Activated T-cell treated with anti-CD3 and anti-CD28 coated beads, Interleukin-2, amount 50 U/mL, for 72 hours (primary cell): ENCODE measurements around the gene BNIPL. TPM values are rescaled to one million over a fixed set of nuclear protein-coding genes. Genes with fewer than 3 reads are reported as not detected.

ENCODE experiments used
- ATAC-seq, 2 donors: fragments of 150-1000 bp; cut with Tn5 transposase; replicated peaks in 1 of 2; 2 replicates each; pipeline ENCODE4 v1.10.0; 2021; ENCODE audit warnings: moderate library complexity in 2 of 2, mild to moderate bottlenecking in 1 of 2
- DNase-seq, 2 donors: peaks; one replicate each; pipeline ENCODE4 v3.0.0; 2021 to 2022; ENCODE audit warnings: mixed read lengths in 1 of 2
- H3K27ac Mint-ChIP-seq: one replicate; pipeline ENCODE4 v1.8.0; 2022; ENCODE audit warnings: mild to moderate bottlenecking, moderate library complexity, mixed read lengths
- H3K27me3 Mint-ChIP-seq: one replicate; pipeline ENCODE4 v1.8.0; 2022; ENCODE audit warnings: low read depth, mixed read lengths
- H3K36me3 Mint-ChIP-seq, 2 donors: one replicate each; pipeline ENCODE4 v1.8.0; 2022; ENCODE audit warnings: mixed read lengths in 2 of 2, mild to moderate bottlenecking in 1 of 2; ENCODE audit not compliant: insufficient read depth in 2 of 2
- H3K4me1 Mint-ChIP-seq: one replicate; pipeline ENCODE4 v1.8.0; 2022; ENCODE audit warnings: low read depth, mixed read lengths
- H3K4me3 Mint-ChIP-seq, 2 donors: one replicate each; pipeline ENCODE4 v1.8.0; 2022; ENCODE audit warnings: mild to moderate bottlenecking in 2 of 2, mixed read lengths in 2 of 2, moderate library complexity in 2 of 2
- H3K9me3 Mint-ChIP-seq, 2 donors: one replicate each; pipeline ENCODE4 v1.8.0; 2022; ENCODE audit warnings: mixed read lengths in 2 of 2
- total RNA-seq, 2 donors: library from RNA; stranded (reverse); gene quantifications; one replicate each; pipeline ENCODE4 v1.2.3, GENCODE V29; 2022

The BNIPL gene
- total RNA-seq, 2 donors from 2014 or later, result 2.8 to 5.3 TPM

GRCh38 chr1:151013518-151013917 is 22.9 kb upstream of the BNIPL start:
- Mint-ChIP-seq H3K9me3 (no peaks in the 10 kb centered on the region), H3K27me3 (no peaks in the 10 kb centered on the region), H3K4me1 (peaks cover 35% of the 10 kb centered on the region), H3K27ac (no peak overlapping the region), H3K4me3 (no peak overlapping the region), H3K36me3 (peaks cover under 1 to 5% of the 10 kb centered on the region in 2 donors)
- no peak for DNase-seq
- no peak for ATAC-seq

DNA sequence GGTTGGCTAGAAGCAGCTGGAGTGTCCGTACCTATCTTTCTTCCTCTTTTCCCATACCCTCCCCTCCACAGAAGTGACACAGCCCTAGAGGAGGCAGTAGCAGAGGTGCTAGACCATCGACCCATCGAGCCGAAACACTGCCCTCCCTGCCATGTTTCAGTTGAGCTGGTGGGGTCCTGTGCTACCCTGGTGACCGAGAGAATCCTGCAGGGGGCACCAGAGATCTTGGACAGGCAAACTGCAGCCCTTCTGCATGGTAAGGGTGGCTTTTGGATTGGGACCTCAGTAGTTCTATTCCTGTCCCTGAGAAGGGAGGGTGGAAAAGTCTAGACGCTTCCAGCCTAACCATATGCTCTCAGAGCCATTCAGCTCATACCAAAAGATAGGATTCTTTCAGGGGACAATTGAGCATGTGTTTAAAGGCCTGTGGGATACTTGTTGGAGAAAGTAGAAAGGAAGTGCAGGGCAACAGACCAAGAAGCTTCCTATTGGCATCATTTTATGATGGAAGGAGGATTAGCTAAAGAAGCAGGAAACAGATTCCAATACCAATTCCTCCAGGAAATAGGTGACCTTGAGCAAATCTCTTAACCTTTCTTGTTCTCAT is 11.7 kb upstream of the BNIPL start:
- Mint-ChIP-seq H3K36me3 (peaks cover 2 to 4% of the 10 kb centered on the region in 2 donors), H3K9me3 (no peaks in the 10 kb centered on the region), H3K27me3 (no peaks in the 10 kb centered on the region), H3K4me1 (peaks cover 6% of the 10 kb centered on the region), H3K4me3 (peak overlapping the region; percentile 40 to 56), H3K27ac (no peak overlapping the region)
- ATAC-seq (peak; percentile 96 to 99), DNase-seq (peak; percentile 86 to 87)

GRCh38 chr1:151026460-151026859 is 9.9 kb upstream of the BNIPL start:
- H3K27ac Mint-ChIP-seq, result no peak overlapping the region
- H3K27me3 Mint-ChIP-seq, result no peaks in the 10 kb centered on the region
- H3K4me1 Mint-ChIP-seq, result peaks cover 6% of the 10 kb centered on the region
- peaks cover 2 to 6% of the 10 kb centered on the region in 2 donors for H3K36me3 Mint-ChIP-seq
- no peak for DNase-seq
- H3K9me3 Mint-ChIP-seq, result no peaks in the 10 kb centered on the region
- no peak overlapping the region for H3K4me3 Mint-ChIP-seq
- no peak for ATAC-seq

DNA sequence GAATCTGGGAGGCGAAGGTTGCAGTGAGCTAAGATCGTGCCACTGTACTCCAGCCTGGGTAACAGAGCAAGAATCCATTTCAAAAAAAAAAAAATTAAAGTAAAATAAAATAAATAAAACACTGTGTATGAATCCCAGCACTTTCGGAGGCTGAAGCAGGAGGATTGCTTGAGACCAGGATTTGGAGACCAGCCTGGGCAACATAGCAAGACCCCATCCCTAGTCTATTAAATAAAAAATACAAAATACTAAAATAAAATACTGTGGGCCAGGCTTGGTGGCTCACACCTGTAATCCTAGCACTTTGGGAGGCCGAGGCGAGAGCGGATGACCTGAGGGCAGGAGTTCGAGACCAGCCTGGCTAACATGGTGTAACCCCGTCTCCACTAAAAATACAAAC is 4.2 kb upstream of the BNIPL start:
- DNase-seq (no peak), ATAC-seq (no peak)
- Mint-ChIP-seq H3K9me3 (no peaks in the 10 kb centered on the region), H3K4me1 (no peaks in the 10 kb centered on the region), H3K36me3 (peaks cover 0 to 10% of the 10 kb centered on the region in 2 donors), H3K27ac (no peak overlapping the region), H3K4me3 (no peak overlapping the region), H3K27me3 (no peaks in the 10 kb centered on the region)

- no peaks in the 10 kb centered on the region for H3K9me3 Mint-ChIP-seq
- no peaks in the 10 kb centered on the region for H3K27me3 Mint-ChIP-seq
- DNase-seq (no peak), ATAC-seq (no peak)
- H3K4me1 Mint-ChIP-seq, result no peaks in the 10 kb centered on the region
- peak overlapping the region; percentile 34 for H3K27ac Mint-ChIP-seq
- H3K36me3 Mint-ChIP-seq, result peaks cover 0 to 10% of the 10 kb centered on the region in 2 donors
- H3K4me3 Mint-ChIP-seq, result no peak overlapping the region
Observed at GRCh38 chr1:151035167-151035566, 1.2 kb upstream of the BNIPL start.

DNA sequence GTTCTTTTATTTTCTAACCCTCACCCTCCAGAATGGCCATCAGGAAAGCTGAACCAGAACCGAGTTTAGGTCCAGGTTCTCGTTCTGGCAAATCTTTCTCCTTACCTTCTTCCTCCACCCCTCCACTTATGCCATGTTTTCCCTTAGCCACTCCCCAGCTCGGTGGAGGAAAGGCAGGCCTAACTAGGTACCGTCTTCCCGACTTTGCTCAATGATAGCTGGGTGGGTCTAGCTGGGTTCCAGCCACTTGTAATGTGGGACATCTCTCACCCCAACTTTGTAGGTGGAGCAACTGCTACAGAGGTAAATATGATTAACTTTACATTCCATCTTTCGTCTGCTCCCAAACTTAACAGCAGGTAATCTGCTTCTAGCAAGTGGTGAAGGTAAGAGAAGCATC is 646 bp downstream of the BNIPL start:
- no peak overlapping the region for H3K27ac Mint-ChIP-seq
- H3K36me3 Mint-ChIP-seq, result peaks cover 0 to 5% of the 10 kb centered on the region in 2 donors
- ATAC-seq (no peak), DNase-seq (no peak)
- no peak overlapping the region for H3K4me3 Mint-ChIP-seq
- H3K4me1 Mint-ChIP-seq, result no peaks in the 10 kb centered on the region
- H3K27me3 Mint-ChIP-seq, result no peaks in the 10 kb centered on the region
- H3K9me3 Mint-ChIP-seq, result no peaks in the 10 kb centered on the region

- Mint-ChIP-seq H3K9me3 (no peaks in the 10 kb centered on the region), H3K4me3 (no peak overlapping the region), H3K27me3 (no peaks in the 10 kb centered on the region), H3K36me3 (peaks cover 0 to 1% of the 10 kb centered on the region in 2 donors), H3K27ac (no peak overlapping the region), H3K4me1 (no peaks in the 10 kb centered on the region)
- DNase-seq (no peak), ATAC-seq (no peak)
Observed at GRCh38 chr1:151039521-151039920, 3.1 kb downstream of the BNIPL start.

DNA sequence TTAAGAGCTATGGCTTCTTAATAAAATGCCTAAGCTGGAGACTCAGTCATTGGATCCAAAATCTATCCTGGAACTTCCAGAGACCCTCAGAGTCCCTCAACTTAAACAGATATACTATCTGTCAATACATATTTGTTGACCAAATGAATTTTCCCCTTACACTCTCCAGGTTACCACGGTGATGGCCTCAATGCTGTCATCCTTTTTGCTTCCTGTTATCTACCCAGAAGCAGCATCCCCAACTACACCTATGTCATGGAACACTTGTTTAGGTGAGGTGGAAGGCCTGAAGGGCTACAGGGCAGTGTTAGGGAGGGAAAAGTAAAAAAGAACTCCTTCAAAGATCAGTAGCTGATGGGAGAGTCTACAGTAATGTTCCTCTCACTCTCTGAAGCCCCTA is 6.8 kb downstream of the BNIPL start:
- H3K4me1 Mint-ChIP-seq, result peaks cover 13% of the 10 kb centered on the region
- no peaks in the 10 kb centered on the region for H3K27me3 Mint-ChIP-seq
- no peak overlapping the region for H3K4me3 Mint-ChIP-seq
- ATAC-seq (peak in 1 of 2 donors; percentile 28), DNase-seq (no peak)
- H3K9me3 Mint-ChIP-seq, result no peaks in the 10 kb centered on the region
- peak overlapping the region; percentile 44 for H3K27ac Mint-ChIP-seq
- H3K36me3 Mint-ChIP-seq, result no peaks in the 10 kb centered on the region

- H3K36me3 Mint-ChIP-seq, result peaks cover 3 to 9% of the 10 kb centered on the region in 2 donors
- peaks cover 25% of the 10 kb centered on the region for H3K4me1 Mint-ChIP-seq
- peak; percentile 70 to 71 for ATAC-seq
- DNase-seq, result peak; percentile 69 to 71
- H3K4me3 Mint-ChIP-seq, result peak within 1 kb of the TSS; percentile 93 to 98
- H3K27ac Mint-ChIP-seq, result peak within 1 kb of the TSS; percentile 85
- H3K27me3 Mint-ChIP-seq, result no peaks in the 10 kb centered on the region
- no peaks in the 10 kb centered on the region for H3K9me3 Mint-ChIP-seq
Observed at GRCh38 chr1:151047591-151047924, 11.2 kb downstream of the BNIPL start, which contains the start of gene C1orf56. Gene C1orf56 (plus strand): TSS chr1:151047751. CDS start chr1:151047848, 97 bp downstream.

GRCh38 chr1:151047925-151048644 is 11.7 kb downstream of the BNIPL start:
- peak overlapping the region; percentile 85 for H3K27ac Mint-ChIP-seq
- peaks cover 3 to 9% of the 10 kb centered on the region in 2 donors for H3K36me3 Mint-ChIP-seq
- DNase-seq (peak; percentile 67 to 70), ATAC-seq (peak; percentile 81 to 83)
- no peaks in the 10 kb centered on the region for H3K9me3 Mint-ChIP-seq
- no peaks in the 10 kb centered on the region for H3K27me3 Mint-ChIP-seq
- peak overlapping the region; percentile 93 to 98 for H3K4me3 Mint-ChIP-seq
- peaks cover 25% of the 10 kb centered on the region for H3K4me1 Mint-ChIP-seq

GRCh38 chr1:151048645-151049032 is 12.3 kb downstream of the BNIPL start:
- peak overlapping the region; percentile 93 to 98 for H3K4me3 Mint-ChIP-seq
- no peaks in the 10 kb centered on the region for H3K9me3 Mint-ChIP-seq
- peak overlapping the region; percentile 85 for H3K27ac Mint-ChIP-seq
- ATAC-seq (no peak), DNase-seq (no peak)
- no peaks in the 10 kb centered on the region for H3K27me3 Mint-ChIP-seq
- H3K4me1 Mint-ChIP-seq, result peaks cover 25% of the 10 kb centered on the region
- peaks cover 3 to 9% of the 10 kb centered on the region in 2 donors for H3K36me3 Mint-ChIP-seq

- no peaks in the 10 kb centered on the region for H3K27me3 Mint-ChIP-seq
- peaks cover 5 to 16% of the 10 kb centered on the region in 2 donors for H3K36me3 Mint-ChIP-seq
- no peak overlapping the region for H3K27ac Mint-ChIP-seq
- ATAC-seq (no peak), DNase-seq (no peak)
- H3K4me1 Mint-ChIP-seq, result peaks cover 25% of the 10 kb centered on the region
- peaks cover 0 to 2% of the 10 kb centered on the region in 2 donors for H3K9me3 Mint-ChIP-seq
- H3K4me3 Mint-ChIP-seq, result peak overlapping the region; percentile 19 to 93
Observed at GRCh38 chr1:151049458-151049857, 13.1 kb downstream of the BNIPL start.

DNA sequence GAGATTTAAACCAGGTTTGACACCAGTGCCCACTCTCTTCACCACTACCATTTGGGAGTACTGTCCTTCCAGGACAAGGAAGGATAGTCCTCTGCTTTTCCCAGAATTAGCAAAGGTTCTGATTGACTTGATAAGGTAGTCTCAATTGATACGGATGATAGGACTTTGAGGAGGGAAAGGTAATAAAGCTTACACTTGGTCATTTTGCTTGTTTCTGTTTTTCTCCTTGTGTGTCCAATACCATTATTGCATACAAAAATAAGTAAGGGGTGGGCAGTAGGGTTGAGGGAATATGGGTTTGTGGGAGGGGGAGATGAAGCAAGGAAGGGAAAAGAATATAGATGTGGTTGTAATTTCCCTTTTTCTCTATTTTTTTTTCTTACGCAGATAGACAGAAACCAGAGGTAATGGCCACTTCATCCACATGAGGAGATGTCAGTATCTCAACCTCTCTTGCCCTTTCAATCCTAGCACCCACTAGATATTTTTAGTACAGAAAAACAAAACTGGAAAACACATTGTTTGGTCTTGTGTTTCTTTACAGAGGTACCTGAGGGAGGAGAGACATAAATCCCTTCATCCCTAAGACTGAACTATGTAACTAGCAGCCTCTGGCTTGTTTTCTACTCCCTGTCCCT is 13.8 kb downstream of the BNIPL start:
- peaks cover 31% of the 10 kb centered on the region for H3K4me1 Mint-ChIP-seq

More for the DNA sequence above, 13.8 kb downstream of the BNIPL start:
- Mint-ChIP-seq H3K27me3 (no peaks in the 10 kb centered on the region), H3K27ac (peak overlapping the region; percentile 14), H3K9me3 (peaks cover 0 to 2% of the 10 kb centered on the region in 2 donors), H3K4me3 (peak overlapping the region in 1 of 2 donors; percentile 46), H3K36me3 (peaks cover 9 to 21% of the 10 kb centered on the region in 2 donors)
- ATAC-seq, result no peak
- DNase-seq, result no peak
